Small intestine (tissue), 7 donors: ENCODE data around the gene GPI. TPM values are rescaled to one million over a fixed set of nuclear protein-coding genes. Genes with fewer than 3 reads are reported as not detected.

Experiments used
- DNase-seq, 2 donors: peaks; one replicate each; pipeline versions ENCODE4 v3.0.0 to v3.0.0-alpha.2; 2013
- FAIRE-seq: peaks from 2 replicates; lab custom pipeline; 2012; peaks lifted over from hg19 to GRCh38; lab: Jason Lieb, UNC
- H3K27ac ChIP-seq, 3 donors: one replicate each; pipeline ENCODE4 v1.5.1; 2013; ENCODE audit warnings: low read length in 2 of 3, mild to moderate bottlenecking in 2 of 3, control low read depth in 1 of 3, inconsistent platforms in 1 of 3, low read depth in 1 of 3, moderate library complexity in 1 of 3
- H3K27me3 ChIP-seq, 3 donors: one replicate each; pipeline ENCODE4 v1.6.1; 2013; ENCODE audit warnings: low read length in 3 of 3, inconsistent platforms in 1 of 3; ENCODE audit not compliant: control insufficient read depth in 3 of 3, insufficient read depth in 3 of 3
- H3K36me3 ChIP-seq, 3 donors: one replicate each; pipeline ENCODE4 v1.6.1; 2013; ENCODE audit warnings: low read length in 3 of 3, inconsistent platforms in 1 of 3, low read depth in 1 of 3, mild to moderate bottlenecking in 1 of 3, moderate library complexity in 1 of 3; ENCODE audit not compliant: control insufficient read depth in 3 of 3, insufficient read depth in 2 of 3
- H3K4me1 ChIP-seq, 3 donors: one replicate each; pipeline ENCODE4 v1.6.1; 2013; ENCODE audit warnings: low read length in 2 of 3, inconsistent platforms in 1 of 3, low read depth in 1 of 3, mild to moderate bottlenecking in 1 of 3, moderate library complexity in 1 of 3; ENCODE audit not compliant: control insufficient read depth in 3 of 3, insufficient read depth in 2 of 3
- H3K4me3 ChIP-seq, 3 donors: one replicate each; pipeline ENCODE4 v1.5.1; 2013; ENCODE audit warnings: low read length in 3 of 3, control low read depth in 1 of 3, inconsistent platforms in 1 of 3, low read depth in 1 of 3, mild to moderate bottlenecking in 1 of 3, moderate library complexity in 1 of 3
- H3K9me3 ChIP-seq, 2 donors: one replicate each; pipeline ENCODE4 v1.6.1; 2013; ENCODE audit warnings: low read depth in 1 of 2, low read length in 1 of 2; ENCODE audit not compliant: control insufficient read depth in 2 of 2, insufficient read depth in 1 of 2
- whole genome bisulfite sequencing, 3 donors: extraction: QIAGEN DNeasy Blood & Tissue Kit; methylation state at CpG; one replicate each; pipeline ENCODE4 v1.1.7; 2013; 5-methylcytosine and 5-hydroxymethylcytosine counted together
- polyA plus RNA-seq, 4 donors: library from polyadenylated mRNA; stranded (reverse) in 3 of 4; unstranded in 1 of 4; fragments of 200-250 nt in 3 of 4; fragments of 120-200 nt in 1 of 4; gene quantifications; one replicate each; pipeline versions ENCODE4 v1.2.1 to v1.2.3, GENCODE V29; 2013
- donor health status: healthy with polysubstance abuse.
- donor health status: control.
- donor health status: control.
- donor health status: Bipolar disorder and iron deficiency.
- donor health status: healthy.

The GPI gene
- polyA plus RNA-seq, 4 donors: 98.6 to 199 (median 125) TPM

DNA sequence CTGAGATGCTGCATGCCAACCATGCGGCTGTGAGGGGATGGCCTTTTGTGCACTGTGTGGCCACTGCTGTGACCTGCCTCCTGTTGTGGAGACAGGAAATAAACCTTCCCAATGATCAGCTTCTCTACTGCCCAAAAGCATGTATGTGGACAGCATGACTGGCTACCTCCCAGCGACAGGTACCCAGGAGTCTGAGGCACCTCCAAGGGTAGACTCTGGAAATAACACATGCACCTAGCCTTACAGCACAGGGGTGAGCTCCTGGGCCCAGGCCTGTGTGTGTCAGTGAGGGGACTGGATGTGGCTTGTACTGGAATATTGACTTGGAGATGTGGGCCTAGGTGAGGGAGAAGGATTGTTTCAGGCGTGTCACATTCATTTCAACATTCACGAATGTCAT is 7.6 kb upstream of the GPI start:
- Histone ChIP-seq H3K4me1 (peaks cover 0 to 9% (median 3%) of the 10 kb centered on the region in 3 donors), H3K4me3 (no peak overlapping the region), H3K36me3 (peaks cover 0 to 29% (median 2%) of the 10 kb centered on the region in 3 donors), H3K27me3 (no peaks in the 10 kb centered on the region), H3K9me3 (no peaks in the 10 kb centered on the region), H3K27ac (no peak overlapping the region)
- DNase-seq: no peak
- 80 to 98% (median 97%) methylated on average over 4 of the region's 4 CpGs for WGBS, 3 donors
- no peak for FAIRE-seq

DNA sequence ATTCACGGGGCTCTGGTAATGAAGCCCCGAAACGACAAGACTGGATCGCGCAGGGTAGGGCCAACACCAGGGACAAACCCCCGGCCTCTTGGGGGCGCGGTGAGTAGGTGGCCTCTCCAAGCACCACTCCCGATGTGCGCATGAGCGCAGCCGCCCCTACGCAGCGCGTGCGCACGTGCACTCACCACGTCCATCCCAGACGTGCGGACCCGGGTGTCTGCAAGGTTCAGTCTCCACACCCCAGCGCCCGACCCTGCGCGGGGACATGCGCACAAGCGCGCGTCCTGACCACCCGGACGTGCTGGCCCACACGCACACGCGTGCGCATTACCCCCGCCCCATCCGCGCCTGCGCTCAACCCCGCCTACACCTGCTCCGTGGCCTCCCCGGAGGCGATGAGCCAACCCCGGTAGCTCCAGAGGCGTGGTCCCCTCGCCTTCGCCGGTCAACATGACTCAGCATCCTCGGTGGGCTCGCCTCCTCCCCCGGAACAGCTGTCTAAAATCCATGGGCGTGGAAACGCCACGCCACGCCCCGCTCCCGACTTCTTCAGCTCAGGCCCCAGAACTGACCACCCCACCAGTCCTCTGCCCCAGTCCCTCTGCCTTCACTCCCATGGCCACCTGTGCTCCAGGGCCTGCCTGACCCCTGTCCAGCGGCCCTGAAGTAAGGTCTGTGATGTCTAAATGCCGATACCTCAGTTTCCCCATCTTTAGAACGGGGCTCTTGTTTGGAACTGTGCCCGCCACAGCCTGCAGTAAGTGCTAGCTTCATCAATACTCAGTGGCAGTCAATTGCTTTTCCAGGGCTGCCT is 5.6 kb upstream of the GPI start:
- Histone ChIP-seq H3K27me3 (no peaks in the 10 kb centered on the region), H3K36me3 (peaks cover 0 to 18% (median 2%) of the 10 kb centered on the region in 3 donors), H3K9me3 (no peaks in the 10 kb centered on the region), H3K4me1 (peaks cover 0 to 9% (median 3%) of the 10 kb centered on the region in 3 donors), H3K27ac (peak overlapping the region; percentile 80 to 91 (median 84)), H3K4me3 (peak overlapping the region in 2 of 3 donors; percentile 32 to 58)
- WGBS, 3 donors: 4 to 5% (median 4%) methylated on average over 47 to 61 of the region's 61 CpGs
- FAIRE-seq: no peak
- DNase-seq: peak; percentile 98 to 100

DNA sequence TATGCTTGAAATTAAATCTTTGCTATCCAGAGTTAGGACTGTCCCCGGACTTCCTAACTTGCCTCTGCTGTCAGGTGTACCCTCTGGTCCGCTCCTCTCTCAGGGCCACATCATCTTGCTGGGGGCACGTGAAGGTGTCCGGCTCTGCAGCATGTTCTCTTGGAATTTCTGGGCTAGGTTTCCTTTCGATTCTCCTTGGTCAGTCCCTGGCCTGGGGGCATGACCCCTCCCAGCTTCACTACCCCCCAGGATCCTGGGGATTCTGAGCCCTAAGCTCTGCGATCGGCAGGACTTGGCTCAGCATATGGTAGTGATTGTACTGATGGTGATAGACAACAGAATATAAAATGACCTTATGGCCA is 5.1 kb upstream of the GPI start:
- 80 to 92% (median 90%) methylated on average over 7 of the region's 7 CpGs for WGBS, 3 donors
- DNase-seq (no peak), FAIRE-seq (no peak)
- peaks cover 0 to 9% (median 3%) of the 10 kb centered on the region in 3 donors for H3K4me1 ChIP-seq
- peaks cover 0 to 13% (median 2%) of the 10 kb centered on the region in 3 donors for H3K36me3 ChIP-seq
- H3K4me3 ChIP-seq: peak overlapping the region in 2 of 3 donors; percentile 32 to 58
- no peaks in the 10 kb centered on the region for H3K9me3 ChIP-seq
- H3K27ac ChIP-seq: peak overlapping the region; percentile 80 to 91 (median 84)
- no peaks in the 10 kb centered on the region for H3K27me3 ChIP-seq

DNA sequence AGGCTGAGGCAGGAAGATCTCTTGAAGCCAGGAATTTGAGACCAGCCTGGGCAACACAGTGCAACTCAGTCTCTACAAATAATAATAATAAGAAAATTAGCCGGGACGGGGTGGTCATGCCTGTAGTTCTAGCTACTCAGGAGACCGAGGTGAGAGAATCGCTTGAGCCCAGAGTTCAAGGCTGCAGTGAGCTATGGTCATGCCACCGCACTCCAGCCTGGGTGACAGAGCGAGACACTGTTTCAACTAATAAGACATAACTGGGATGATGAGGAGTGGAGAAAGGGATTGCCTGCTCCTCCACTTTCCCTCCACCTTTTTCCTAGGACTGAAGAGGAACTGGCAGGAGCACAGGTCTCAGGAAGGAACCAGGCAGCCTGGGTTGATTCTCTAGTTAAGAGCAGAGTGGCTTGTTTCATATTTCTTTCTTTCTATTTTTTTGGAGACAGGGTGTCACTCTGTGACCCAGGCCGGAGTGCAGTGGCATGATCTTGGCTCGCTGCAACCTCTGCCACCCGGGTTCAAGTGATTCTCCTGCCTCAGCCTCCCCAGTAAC is 4.6 kb upstream of the GPI start:
- Histone ChIP-seq H3K4me3 (no peak overlapping the region), H3K27ac (peak overlapping the region in 1 of 3 donors; percentile 84), H3K27me3 (no peaks in the 10 kb centered on the region), H3K4me1 (peaks cover 0 to 9% (median 3%) of the 10 kb centered on the region in 3 donors), H3K36me3 (peaks cover 0 to 9% (median 0%) of the 10 kb centered on the region in 3 donors), H3K9me3 (no peaks in the 10 kb centered on the region)
- FAIRE-seq (no peak), DNase-seq (no peak)
- 94 to 98% (median 97%) methylated on average over 9 of the region's 9 CpGs for WGBS, 3 donors

DNA sequence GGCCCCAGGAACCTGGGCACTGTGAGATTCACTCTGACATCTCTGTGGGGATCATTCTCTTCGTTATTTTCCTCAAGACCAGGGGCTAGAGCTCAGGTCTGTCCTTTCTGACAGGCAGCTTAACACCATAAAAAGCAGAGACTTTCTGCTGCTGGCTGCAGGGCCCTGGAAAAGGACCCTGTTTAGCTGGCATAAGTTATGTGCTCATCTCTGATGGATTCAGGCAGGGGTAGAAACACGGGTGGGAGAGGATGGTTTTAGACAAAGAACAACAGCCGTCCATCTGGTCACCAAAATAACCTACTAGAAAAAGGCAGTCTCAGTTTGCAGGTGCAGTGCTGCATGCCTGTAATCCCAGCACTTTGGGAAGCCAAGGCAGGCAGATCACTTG is 2.3 kb upstream of the GPI start:
- 68 to 92% (median 82%) methylated on average over 3 of the region's 3 CpGs for WGBS, 3 donors
- no peak for FAIRE-seq
- peaks cover 0 to 14% (median 0%) of the 10 kb centered on the region in 3 donors for H3K36me3 ChIP-seq

DNA sequence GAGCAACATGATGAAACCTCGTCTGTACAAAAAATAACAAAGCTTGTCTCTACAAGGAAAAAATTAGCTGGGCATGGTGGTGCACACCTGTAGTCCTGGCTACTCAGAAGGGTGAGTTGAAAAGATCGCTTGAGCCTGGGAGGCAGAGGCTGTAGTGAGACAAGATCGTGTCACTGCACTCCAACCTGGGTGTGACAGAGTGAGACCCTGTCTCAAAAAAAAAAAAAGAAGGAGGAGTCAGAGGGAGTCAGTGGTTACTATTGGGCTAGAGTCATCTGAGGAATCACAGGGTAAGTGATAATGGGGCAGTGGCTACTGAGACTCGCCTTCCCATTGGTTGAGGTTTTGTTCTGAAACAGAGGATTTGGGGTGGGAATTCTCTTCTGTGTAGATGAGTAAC is 1.9 kb upstream of the GPI start:
- Histone ChIP-seq H3K4me3 (no peak overlapping the region), H3K4me1 (peaks cover 3 to 29% (median 9%) of the 10 kb centered on the region in 3 donors), H3K27me3 (no peaks in the 10 kb centered on the region), H3K27ac (no peak overlapping the region), H3K36me3 (peaks cover 0 to 18% (median under 1%) of the 10 kb centered on the region in 3 donors), H3K9me3 (no peaks in the 10 kb centered on the region)
- no peak for DNase-seq
- WGBS, 3 donors: 81 to 88% (median 81%) methylated on average over 4 of the region's 4 CpGs
- FAIRE-seq: no peak

More for the DNA sequence above, 2.3 kb upstream of the GPI start:
- H3K9me3 ChIP-seq: no peaks in the 10 kb centered on the region
- H3K27ac ChIP-seq: no peak overlapping the region
- H3K27me3 ChIP-seq: no peaks in the 10 kb centered on the region
- H3K4me1 ChIP-seq: peaks cover 3 to 29% (median 9%) of the 10 kb centered on the region in 3 donors
- DNase-seq: no peak
- no peak overlapping the region for H3K4me3 ChIP-seq

DNA sequence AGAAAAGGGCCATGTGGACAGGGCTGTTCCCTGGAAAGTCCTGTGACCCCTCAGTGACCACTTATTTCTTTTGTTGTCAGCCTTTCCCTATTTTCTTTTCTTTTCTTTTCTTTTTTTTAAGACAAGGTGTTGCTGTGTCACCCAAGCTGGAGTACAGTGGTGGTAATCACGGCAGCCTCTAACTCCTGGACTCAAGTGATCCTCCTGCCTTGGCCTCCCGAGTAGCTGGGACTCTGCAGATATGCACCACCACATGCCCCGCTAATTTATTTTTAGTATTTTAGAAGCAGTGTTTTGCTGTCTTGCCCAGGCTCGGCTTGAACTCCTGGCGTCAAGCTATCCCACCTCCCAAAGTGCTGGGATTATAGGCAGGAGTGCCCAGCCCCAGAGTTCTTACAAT is 1.1 kb upstream of the GPI start:
- 93 to 96% (median 95%) methylated on average over 5 of the region's 5 CpGs for WGBS, 3 donors
- no peak overlapping the region for H3K27ac ChIP-seq
- DNase-seq: no peak
- H3K27me3 ChIP-seq: no peaks in the 10 kb centered on the region
- peaks cover 0 to 26% (median 5%) of the 10 kb centered on the region in 3 donors for H3K36me3 ChIP-seq
- no peaks in the 10 kb centered on the region for H3K9me3 ChIP-seq
- FAIRE-seq: no peak
- peaks cover 0 to 24% (median 9%) of the 10 kb centered on the region in 3 donors for H3K4me1 ChIP-seq
- no peak overlapping the region for H3K4me3 ChIP-seq

DNA sequence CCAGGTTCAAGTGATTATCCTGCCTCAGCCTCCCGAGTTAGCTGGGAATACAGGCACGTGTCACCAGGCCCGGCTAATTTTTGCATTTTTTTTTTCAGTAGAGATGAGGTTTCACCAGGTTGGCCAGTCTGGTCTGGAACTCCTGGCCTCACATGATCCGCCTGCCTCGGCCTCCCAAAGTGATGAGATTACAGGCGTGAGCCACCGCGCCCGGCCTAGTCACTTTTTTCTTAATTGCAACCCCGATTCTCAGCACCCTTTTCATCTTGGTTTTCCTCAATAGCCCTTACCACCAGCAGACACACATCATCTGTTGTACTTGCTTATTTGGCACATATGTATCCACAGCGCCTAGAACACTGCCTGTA is 550 bp upstream of the GPI start:
- FAIRE-seq (no peak), DNase-seq (no peak)
- H3K4me3 ChIP-seq: peak overlapping the region in 2 of 3 donors; percentile 85 to 96

More for the DNA sequence above, 550 bp upstream of the GPI start:
- H3K4me1 ChIP-seq: peaks cover 0 to 23% (median 9%) of the 10 kb centered on the region in 3 donors
- no peaks in the 10 kb centered on the region for H3K27me3 ChIP-seq
- H3K27ac ChIP-seq: peak overlapping the region; percentile 59 to 80 (median 68)
- H3K36me3 ChIP-seq: peaks cover 0 to 31% (median 8%) of the 10 kb centered on the region in 3 donors
- WGBS, 3 donors: 47 to 67% (median 52%) methylated on average over 11 of the region's 11 CpGs
- no peaks in the 10 kb centered on the region for H3K9me3 ChIP-seq
